ENCODE results near the gene SLC12A3.

DNA sequence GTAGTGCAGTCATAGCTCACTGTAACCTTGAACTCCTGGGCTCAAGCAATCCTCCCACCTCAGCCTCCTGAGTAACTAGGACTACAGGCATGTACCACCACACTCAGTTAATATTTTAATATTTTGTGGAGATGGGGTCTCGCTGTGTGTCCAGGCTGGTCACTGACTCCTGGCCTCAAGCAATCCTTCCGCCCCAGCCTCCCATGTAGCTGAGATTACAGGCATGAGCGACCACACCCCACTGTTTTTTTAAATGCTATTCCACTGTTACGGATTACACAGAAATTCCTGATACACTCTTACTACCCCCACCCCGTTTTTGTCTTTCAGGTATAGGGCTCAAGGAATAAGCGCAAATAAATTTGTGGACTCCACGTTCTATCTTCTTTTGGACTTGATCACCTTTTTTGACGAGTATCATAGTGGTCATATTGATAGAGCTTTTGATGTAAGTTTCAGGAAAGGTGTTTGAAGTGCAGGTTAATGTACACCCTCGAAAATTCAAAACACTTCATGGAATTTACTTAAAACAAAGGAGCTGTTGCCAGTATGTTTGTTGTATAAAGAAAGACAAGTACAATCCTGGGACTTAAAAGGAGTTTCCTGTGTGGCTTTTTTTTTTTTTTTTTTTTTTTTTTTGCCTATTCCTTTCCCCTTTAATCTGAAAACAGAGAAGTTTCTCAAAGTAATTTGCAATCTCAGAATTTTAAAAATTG, 26.2 kb upstream of the SLC12A3 start:
- TF ChIP-seq, protein P1, sequence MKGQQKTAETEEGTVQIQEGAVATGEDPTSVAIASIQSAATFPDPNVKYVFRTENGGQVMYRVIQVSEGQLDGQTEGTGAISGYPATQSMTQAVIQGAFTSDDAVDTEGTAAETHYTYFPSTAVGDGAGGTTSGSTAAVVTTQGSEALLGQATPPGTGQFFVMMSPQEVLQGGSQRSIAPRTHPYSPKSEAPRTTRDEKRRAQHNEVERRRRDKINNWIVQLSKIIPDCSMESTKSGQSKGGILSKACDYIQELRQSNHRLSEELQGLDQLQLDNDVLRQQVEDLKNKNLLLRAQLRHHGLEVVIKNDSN (CRISPR knock-in tag; IDR thresholded peaks at IDR 0.05), result no peak
- no peak for TF ChIP-seq ZNF121 (CRISPR knock-in tag; IDR thresholded peaks at IDR 0.05)
- TF ChIP-seq TCF7 (CRISPR knock-in tag; IDR thresholded peaks at IDR 0.05; ENCODE audit: low read depth), result no peak
- TF ChIP-seq, protein P2, sequence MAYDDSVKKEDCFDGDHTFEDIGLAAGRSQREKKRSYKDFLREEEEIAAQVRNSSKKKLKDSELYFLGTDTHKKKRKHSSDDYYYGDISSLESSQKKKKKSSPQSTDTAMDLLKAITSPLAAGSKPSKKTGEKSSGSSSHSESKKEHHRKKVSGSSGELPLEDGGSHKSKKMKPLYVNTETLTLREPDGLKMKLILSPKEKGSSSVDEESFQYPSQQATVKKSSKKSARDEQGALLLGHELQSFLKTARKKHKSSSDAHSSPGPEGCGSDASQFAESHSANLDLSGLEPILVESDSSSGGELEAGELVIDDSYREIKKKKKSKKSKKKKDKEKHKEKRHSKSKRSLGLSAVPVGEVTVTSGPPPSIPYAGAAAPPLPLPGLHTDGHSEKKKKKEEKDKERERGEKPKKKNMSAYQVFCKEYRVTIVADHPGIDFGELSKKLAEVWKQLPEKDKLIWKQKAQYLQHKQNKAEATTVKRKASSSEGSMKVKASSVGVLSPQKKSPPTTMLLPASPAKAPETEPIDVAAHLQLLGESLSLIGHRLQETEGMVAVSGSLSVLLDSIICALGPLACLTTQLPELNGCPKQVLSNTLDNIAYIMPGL (CRISPR knock-in tag; IDR thresholded peaks at IDR 0.05), result no peak
- no peak for TF ChIP-seq TEAD4 (CRISPR knock-in tag; IDR thresholded peaks at IDR 0.05)
- TF ChIP-seq, protein P3, sequence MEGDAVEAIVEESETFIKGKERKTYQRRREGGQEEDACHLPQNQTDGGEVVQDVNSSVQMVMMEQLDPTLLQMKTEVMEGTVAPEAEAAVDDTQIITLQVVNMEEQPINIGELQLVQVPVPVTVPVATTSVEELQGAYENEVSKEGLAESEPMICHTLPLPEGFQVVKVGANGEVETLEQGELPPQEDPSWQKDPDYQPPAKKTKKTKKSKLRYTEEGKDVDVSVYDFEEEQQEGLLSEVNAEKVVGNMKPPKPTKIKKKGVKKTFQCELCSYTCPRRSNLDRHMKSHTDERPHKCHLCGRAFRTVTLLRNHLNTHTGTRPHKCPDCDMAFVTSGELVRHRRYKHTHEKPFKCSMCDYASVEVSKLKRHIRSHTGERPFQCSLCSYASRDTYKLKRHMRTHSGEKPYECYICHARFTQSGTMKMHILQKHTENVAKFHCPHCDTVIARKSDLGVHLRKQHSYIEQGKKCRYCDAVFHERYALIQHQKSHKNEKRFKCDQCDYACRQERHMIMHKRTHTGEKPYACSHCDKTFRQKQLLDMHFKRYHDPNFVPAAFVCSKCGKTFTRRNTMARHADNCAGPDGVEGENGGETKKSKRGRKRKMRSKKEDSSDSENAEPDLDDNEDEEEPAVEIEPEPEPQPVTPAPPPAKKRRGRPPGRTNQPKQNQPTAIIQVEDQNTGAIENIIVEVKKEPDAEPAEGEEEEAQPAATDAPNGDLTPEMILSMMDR (IDR thresholded peaks at IDR 0.05), result no peak
- no peak for TF ChIP-seq ETV6 (CRISPR knock-in tag; IDR thresholded peaks at IDR 0.05)
- TF ChIP-seq NFYB (CRISPR knock-in tag; conservative IDR thresholded peaks at IDR 0.05; ENCODE audit: low read depth), result no peak
- TF ChIP-seq, protein P4, sequence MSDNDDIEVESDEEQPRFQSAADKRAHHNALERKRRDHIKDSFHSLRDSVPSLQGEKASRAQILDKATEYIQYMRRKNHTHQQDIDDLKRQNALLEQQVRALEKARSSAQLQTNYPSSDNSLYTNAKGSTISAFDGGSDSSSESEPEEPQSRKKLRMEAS (CRISPR knock-in tag; IDR thresholded peaks at IDR 0.05), result no peak
- no peak for TF ChIP-seq RORB (CRISPR knock-in tag; IDR thresholded peaks at IDR 0.05)
- no peak for TF ChIP-seq NR1H2 (CRISPR knock-in tag; IDR thresholded peaks at IDR 0.05)
- TF ChIP-seq TP53 (CRISPR knock-in tag; IDR thresholded peaks at IDR 0.05), result no peak

All from WTC11 (cell line).